Measurements from ENCODE around the gene LRRC3.

Gene LRRC3

GRCh38 chr21:44439211-44439600 is 16.1 kb upstream of the LRRC3 start:
- DNase-seq (ENCODE audit: insufficient read length, low spot score) (no peak), FAIRE-seq (no peak)
- no peak for TF ChIP-seq POLR2A (IDR thresholded peaks at IDR 0.05; ENCODE audit: low read depth, low read length)

- no peak for FAIRE-seq
- no peak for TF ChIP-seq POLR2A (IDR thresholded peaks at IDR 0.05; ENCODE audit: low read depth, low read length)
- DNase-seq (ENCODE audit: insufficient read length, low spot score), result no peak
Observed at GRCh38 chr21:44440241-44441040, 14.9 kb upstream of the LRRC3 start.

GRCh38 chr21:44441041-44441400 is 14.3 kb upstream of the LRRC3 start:
- DNase-seq (ENCODE audit: insufficient read length, low spot score), result no peak
- TF ChIP-seq POLR2A (IDR thresholded peaks at IDR 0.05; ENCODE audit: low read depth, low read length), result no peak
- FAIRE-seq, result no peak

DNA sequence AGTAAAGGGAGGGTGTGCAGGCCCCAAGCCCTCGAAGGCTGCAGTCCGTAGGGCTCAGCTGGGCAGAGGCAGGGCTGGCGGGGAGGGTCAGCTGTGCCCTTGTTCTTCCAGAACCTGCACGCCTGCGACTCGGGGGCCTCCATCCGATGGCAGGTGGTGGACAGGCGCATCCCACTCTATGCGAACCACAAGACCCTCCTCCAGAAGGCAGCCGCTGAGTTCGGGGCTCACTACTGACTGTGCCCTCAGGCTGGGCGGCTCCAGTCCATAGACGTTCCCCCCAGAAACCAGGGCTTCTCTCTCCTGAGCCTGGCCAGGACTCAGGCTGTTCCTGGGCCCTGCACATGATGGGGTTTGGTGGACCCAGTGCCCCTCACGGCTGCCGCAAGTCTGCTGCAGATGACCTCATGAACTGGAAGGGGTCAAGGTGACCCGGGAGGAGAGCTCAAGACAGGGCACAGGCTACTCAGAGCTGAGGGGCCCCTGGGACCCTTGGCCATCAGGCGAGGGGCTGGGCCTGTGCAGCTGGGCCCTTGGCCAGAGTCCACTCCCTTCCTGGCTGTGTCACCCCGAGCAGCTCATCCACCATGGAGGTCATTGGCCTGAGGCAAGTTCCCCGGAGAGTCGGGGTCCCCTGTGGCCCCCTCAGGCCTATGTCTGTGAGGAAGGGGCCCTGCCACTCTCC is 13.6 kb upstream of the LRRC3 start:
- DNase-seq (ENCODE audit: insufficient read length, low spot score) (no peak), FAIRE-seq (no peak)
- no peak for TF ChIP-seq POLR2A (IDR thresholded peaks at IDR 0.05; ENCODE audit: low read depth, low read length)

GRCh38 chr21:44442266-44443125 is 12.8 kb upstream of the LRRC3 start:
- DNase-seq (ENCODE audit: insufficient read length, low spot score) (no peak), FAIRE-seq (no peak)
- no peak for TF ChIP-seq POLR2A (IDR thresholded peaks at IDR 0.05; ENCODE audit: low read depth, low read length)

GRCh38 chr21:44443291-44443890 is 11.9 kb upstream of the LRRC3 start:
- FAIRE-seq (no peak), DNase-seq (ENCODE audit: insufficient read length, low spot score) (no peak)
- no peak for TF ChIP-seq POLR2A (IDR thresholded peaks at IDR 0.05; ENCODE audit: low read depth, low read length)

DNA sequence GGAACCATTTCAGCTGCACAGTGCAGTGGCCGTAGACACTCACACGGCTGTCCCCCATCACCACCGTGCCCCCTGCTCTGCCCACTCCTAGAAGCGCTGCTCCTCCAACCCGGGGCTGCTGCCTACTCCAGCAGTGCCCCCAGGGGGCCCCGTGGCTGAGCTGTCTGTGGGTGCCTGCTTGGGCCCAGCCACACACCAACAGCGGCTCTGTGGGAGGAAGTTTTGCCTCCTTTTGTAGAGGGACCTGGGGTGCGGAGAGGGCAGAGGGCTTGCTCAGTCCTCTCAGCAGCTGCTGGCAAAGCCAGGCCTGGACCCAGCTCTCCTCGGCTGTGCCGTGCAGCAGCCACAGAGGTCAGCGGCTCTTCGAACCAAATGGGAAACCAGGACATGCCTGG is 11.4 kb upstream of the LRRC3 start:
- DNase-seq (ENCODE audit: insufficient read length, low spot score), result no peak
- no peak for TF ChIP-seq POLR2A (IDR thresholded peaks at IDR 0.05; ENCODE audit: low read depth, low read length)
- FAIRE-seq, result no peak

- no peak for DNase-seq (ENCODE audit: insufficient read length, low spot score)
- TF ChIP-seq POLR2A (IDR thresholded peaks at IDR 0.05; ENCODE audit: low read depth, low read length), result no peak
- no peak for FAIRE-seq
Observed at GRCh38 chr21:44444286-44444931, 10.9 kb upstream of the LRRC3 start.

DNA sequence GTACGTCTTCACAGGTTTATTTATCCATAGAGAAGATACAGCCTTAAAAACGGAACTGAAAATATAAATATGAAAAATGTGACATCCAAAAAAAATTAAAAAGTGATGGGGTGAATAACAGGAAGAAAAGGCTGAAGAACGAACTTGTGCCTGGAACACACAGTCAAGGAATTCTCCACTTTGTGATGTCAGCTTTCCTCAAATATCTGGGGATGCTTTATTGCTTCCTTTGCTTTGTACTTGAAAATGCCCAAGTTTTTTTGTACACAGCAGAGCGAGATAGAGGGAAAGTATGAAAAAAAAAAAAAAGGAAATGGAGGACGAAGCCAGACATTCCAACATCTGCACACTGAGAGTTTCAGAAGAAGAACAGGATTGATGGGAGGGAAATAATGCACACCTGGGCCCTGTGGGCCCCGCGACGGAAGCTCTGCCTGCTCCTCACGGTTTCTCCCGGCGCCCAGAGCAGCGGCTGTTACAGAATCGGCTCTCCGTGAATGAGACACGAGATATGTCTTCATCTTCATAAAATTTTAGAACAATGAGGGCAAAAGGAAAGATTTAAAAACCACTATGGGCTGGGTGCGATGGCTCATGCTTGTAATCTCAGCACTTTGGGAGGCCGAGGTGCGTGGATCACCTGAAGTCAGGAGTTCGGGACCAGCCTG is 10.0 kb upstream of the LRRC3 start:
- no peak for FAIRE-seq
- no peak for DNase-seq (ENCODE audit: insufficient read length, low spot score)
- no peak for TF ChIP-seq POLR2A (IDR thresholded peaks at IDR 0.05; ENCODE audit: low read depth, low read length)

GRCh38 chr21:44448651-44449131 is 6.6 kb upstream of the LRRC3 start:
- no peak for TF ChIP-seq POLR2A (IDR thresholded peaks at IDR 0.05; ENCODE audit: low read depth, low read length)
- FAIRE-seq (no peak), DNase-seq (ENCODE audit: insufficient read length, low spot score) (no peak)

DNA sequence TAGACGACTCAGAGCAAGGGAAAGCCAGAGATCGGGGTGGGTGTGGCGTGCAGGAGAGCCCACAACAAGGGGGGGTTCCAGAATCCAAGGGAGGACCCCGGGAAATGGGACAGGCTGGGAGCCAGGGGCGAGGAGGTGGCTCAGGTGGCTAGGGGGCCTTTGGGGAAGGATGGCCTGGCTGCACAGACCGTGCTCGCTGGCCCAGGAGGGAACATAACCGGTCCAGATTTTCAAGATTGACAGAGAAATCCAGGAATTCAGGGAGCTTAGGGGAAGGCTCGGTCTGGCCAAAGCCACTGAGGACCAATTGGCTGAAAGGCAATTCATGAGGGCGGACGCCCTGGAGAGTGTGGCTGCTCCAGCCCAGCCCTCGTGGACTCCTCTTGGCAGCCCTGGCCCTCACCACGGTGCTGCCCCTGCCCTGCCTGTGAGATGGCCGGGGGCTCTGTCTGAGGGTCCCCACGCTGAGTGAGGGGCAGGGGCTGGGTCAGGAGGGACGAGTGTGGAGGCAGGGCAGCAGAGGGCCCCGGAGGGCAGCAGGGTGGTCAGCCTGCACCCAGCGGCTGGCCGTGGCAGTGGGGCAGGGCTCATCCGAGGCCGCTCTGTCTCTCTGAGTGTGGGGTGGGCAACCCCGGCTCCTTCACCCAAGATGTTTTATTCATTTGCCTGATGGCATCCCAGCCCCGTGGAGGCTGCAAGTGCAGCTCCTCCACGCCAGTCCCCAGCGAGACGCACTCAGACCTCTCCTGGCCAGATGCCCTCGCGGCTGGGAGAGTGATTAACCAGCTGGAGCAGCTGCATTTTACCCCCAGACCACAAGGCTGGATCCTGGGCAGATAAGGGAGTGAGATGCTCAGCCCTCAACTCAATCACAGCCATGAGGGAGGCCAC is 5.6 kb upstream of the LRRC3 start:
- no peak for TF ChIP-seq POLR2A (IDR thresholded peaks at IDR 0.05; ENCODE audit: low read depth, low read length)
- no peak for FAIRE-seq
- DNase-seq (ENCODE audit: insufficient read length, low spot score), result no peak

DNA sequence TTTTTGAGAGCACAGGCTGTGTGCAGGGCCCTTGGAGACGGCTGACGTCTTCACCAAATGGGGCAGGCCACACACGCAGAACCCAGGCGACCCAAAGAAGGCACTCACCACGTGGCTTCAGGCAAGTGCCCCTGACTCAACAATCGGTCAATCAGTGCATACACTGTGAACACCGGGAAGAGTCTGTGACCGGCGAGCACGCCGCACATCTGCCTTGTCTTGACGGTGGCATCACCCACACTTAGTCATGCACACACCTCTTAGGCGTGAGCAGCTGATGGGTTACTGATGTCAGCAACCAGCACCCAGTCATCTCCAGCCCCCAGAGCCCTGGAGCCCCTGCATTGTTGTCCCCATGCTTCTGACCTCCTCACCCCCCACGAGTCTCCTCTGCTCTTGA is 4.9 kb upstream of the LRRC3 start:
- TF ChIP-seq POLR2A (IDR thresholded peaks at IDR 0.05; ENCODE audit: low read depth, low read length), result no peak
- FAIRE-seq, result no peak
- DNase-seq (ENCODE audit: insufficient read length, low spot score), result no peak

All from H54 (cell line).